HEK293 (cell line): Measurements from ENCODE around the gene WDR55.

Source experiments
- CTCF ChIA-PET: fragments of 350-600 bp; formaldehyde crosslinking; extraction: SDS; loops from one replicate; lab custom pipeline; 2021; ENCODE audit warnings: antibody characterized with exemption; lab: Yijun Ruan, JAX
- POLR2A ChIA-PET: fragments of 300-600 bp; formaldehyde crosslinking; extraction: SDS; loops from one replicate; lab custom pipeline; 2020; ENCODE audit warnings: antibody characterized with exemption, inconsistent platforms; lab: Yijun Ruan, JAX
- H3K27ac ChIP-seq: fragments of 200-500 bp; sonication (Bioruptor generic); 2 replicates; pipeline ENCODE4 v1.5.1; 2014; ENCODE audit warnings: low read depth, low read length, control low read depth, inconsistent platforms; ENCODE audit errors: extremely low read depth
- H3K36me3 ChIP-seq, 2 experiments: fragments of 200-500 bp in 1 of 2; sonication (Bioruptor generic) in 1 of 2; 1 replicate in 1 of 2; 2 replicates in 1 of 2; pipeline ENCODE4 v1.5.1; 2014 to 2017; ENCODE audit warnings: inconsistent platforms in 2 of 2, low read length in 2 of 2; ENCODE audit not compliant: control insufficient read depth in 2 of 2, insufficient read depth in 1 of 2
- H3K4me1 ChIP-seq: fragments of 200-500 bp; sonication (Bioruptor generic); 2 replicates; pipeline ENCODE4 v1.5.1; 2014; ENCODE audit warnings: mild to moderate bottlenecking, low read length, inconsistent platforms; ENCODE audit not compliant: control insufficient read depth, insufficient read depth
- H3K4me3 ChIP-seq: 2 replicates; pipeline ENCODE4 v1.5.1; 2011; ENCODE audit warnings: low read depth, mild to moderate bottlenecking, control low read depth, low read length, moderate library complexity
- H3K9me3 ChIP-seq: fragments of 200-500 bp; sonication (Bioruptor generic); 2 replicates; pipeline ENCODE4 v1.5.1; 2014; ENCODE audit warnings: low read depth, low read length, inconsistent platforms; ENCODE audit not compliant: control insufficient read depth, insufficient read depth
- IKZF3 ChIP-seq: fragments of 450-650 bp; IDR thresholded peaks from 2 replicates; pipeline ENCODE4 v1.5.0; 2018; ENCODE audit warnings: missing biosample characterization, mild to moderate bottlenecking, missing genetic modification characterization, moderate library complexity
- PRDM1 ChIP-seq: fragments of 450-650 bp; formaldehyde crosslinking; IDR thresholded peaks from 2 replicates; pipeline ENCODE4; 2016; ENCODE audit warnings: missing biosample characterization, missing genetic modification characterization
- ZBTB48 ChIP-seq: fragments of 450-650 bp; formaldehyde crosslinking; IDR thresholded peaks from 2 replicates; pipeline ENCODE4 v1.5.1; 2016; ENCODE audit warnings: missing biosample characterization, missing genetic modification characterization
- ZNF214 ChIP-seq: fragments of 450-650 bp; formaldehyde crosslinking; IDR thresholded peaks from 2 replicates; pipeline ENCODE4 v1.5.1; 2017; ENCODE audit warnings: missing biosample characterization, mild to moderate bottlenecking, missing genetic modification characterization, borderline replicate concordance
- ZNF223 ChIP-seq: fragments of 450-650 bp; formaldehyde crosslinking; IDR thresholded peaks from 2 replicates; pipeline ENCODE4 v1.5.1; 2016; ENCODE audit warnings: missing biosample characterization, missing genetic modification characterization
- ZNF335 ChIP-seq: fragments of 450-650 bp; formaldehyde crosslinking; conservative IDR thresholded peaks from 2 replicates; pipeline ENCODE4 v1.5.1; 2016; ENCODE audit warnings: missing biosample characterization, missing genetic modification characterization
- ZNF571 ChIP-seq: fragments of 450-650 bp; formaldehyde crosslinking; IDR thresholded peaks from 2 replicates; pipeline ENCODE4 v1.5.0; 2017; ENCODE audit warnings: missing biosample characterization, missing genetic modification characterization
- ZNF596 ChIP-seq: fragments of 450-650 bp; IDR thresholded peaks from 2 replicates; pipeline ENCODE4 v1.5.0; 2018; ENCODE audit warnings: missing biosample characterization, mild to moderate bottlenecking, missing genetic modification characterization, moderate library complexity
- ZNF837 ChIP-seq: fragments of 450-650 bp; formaldehyde crosslinking; IDR thresholded peaks from 2 replicates; pipeline ENCODE4 v1.5.1; 2016; ENCODE audit warnings: missing biosample characterization, missing genetic modification characterization
- ZSCAN30 ChIP-seq: fragments of 450-650 bp; IDR thresholded peaks from 2 replicates; pipeline ENCODE4 v1.5.1; 2018; ENCODE audit warnings: missing biosample characterization, mild to moderate bottlenecking, missing genetic modification characterization, moderate library complexity
- TF ChIP-seq, protein P1 (sequence below): fragments of 450-650 bp; formaldehyde crosslinking; IDR thresholded peaks from 2 replicates; pipeline ENCODE4 v1.5.1; 2016; ENCODE audit warnings: missing biosample characterization, missing genetic modification characterization
- TF ChIP-seq, protein P2 (sequence below): fragments of 450-650 bp; formaldehyde crosslinking; conservative IDR thresholded peaks from 2 replicates; pipeline ENCODE4 v1.5.1; 2016; ENCODE audit warnings: low read depth, missing biosample characterization, missing genetic modification characterization
- TF ChIP-seq, protein P3 (sequence below): fragments of 450-650 bp; formaldehyde crosslinking; IDR thresholded peaks from 2 replicates; pipeline ENCODE4 v1.5.1; 2016; ENCODE audit warnings: missing biosample characterization, missing genetic modification characterization
- TF ChIP-seq, protein P4 (sequence below): fragments of 450-650 bp; formaldehyde crosslinking; IDR thresholded peaks from 2 replicates; pipeline ENCODE4 v1.5.1; 2016; ENCODE audit warnings: missing biosample characterization, missing genetic modification characterization
- TF ChIP-seq, protein P5 (sequence below): fragments of 450-650 bp; formaldehyde crosslinking; IDR thresholded peaks from 2 replicates; pipeline ENCODE4 v1.5.1; 2016; ENCODE audit warnings: missing biosample characterization, missing genetic modification characterization, borderline replicate concordance
- TF ChIP-seq, protein P6 (sequence below): fragments of 450-650 bp; formaldehyde crosslinking; optimal IDR thresholded peaks from 2 replicates; pipeline ENCODE3; 2016; ENCODE audit warnings: missing biosample characterization, mild to moderate bottlenecking, missing genetic modification characterization

WDR55 gene

DNA sequence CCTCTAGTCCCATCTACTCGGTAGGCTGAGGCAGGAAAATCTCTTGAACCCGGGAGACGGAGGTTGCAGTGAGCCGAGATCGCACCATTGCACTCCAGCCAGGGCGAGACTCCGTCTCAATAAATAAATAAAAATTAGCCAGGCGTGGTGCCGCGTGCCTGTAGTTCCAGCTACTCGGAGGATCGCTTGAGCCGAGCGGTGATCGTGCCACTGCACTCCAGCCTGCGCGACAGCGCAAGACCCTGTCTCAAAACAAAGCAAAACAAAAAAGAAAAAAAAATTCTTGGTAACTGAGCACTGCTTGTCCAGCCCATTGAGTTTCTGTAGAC is 710 bp upstream of the WDR55 start:
- POLR2A ChIA-PET: interaction anchor here (0.8 to 4.8 kb wide), 7 partner anchors 13 to 318 kb away, joined by 3 to 40 read pairs (median 3); partner anchors contain the start of genes HARS1, HARS2, HBEGF and IK
- Histone ChIP-seq H3K9me3 (no peaks in the 10 kb centered on the region), H3K4me3 (peak overlapping the region; percentile 72), H3K36me3 (peaks cover 29 to 71% of the 10 kb centered on the region in 2 experiments), H3K4me1 (no peaks in the 10 kb centered on the region)
- CTCF ChIA-PET: no interaction called here
- TF ChIP-seq ZNF335 (tag by site-specific recombination) (peak; percentile 63; the same call in 1 of the 2 replicates), IKZF3 (tag by site-specific recombination) (no peak), ZBTB48 (tag by site-specific recombination) (no peak), ZNF223 (tag by site-specific recombination) (no peak), ZNF837 (tag by site-specific recombination) (no peak), ZNF571 (no peak), ZSCAN30 (tag by site-specific recombination) (no peak), ZNF214 (tag by site-specific recombination) (no peak), PRDM1 (tag by site-specific recombination) (no peak), ZNF596 (tag by site-specific recombination) (no peak)
- TF ChIP-seq, protein P1, sequence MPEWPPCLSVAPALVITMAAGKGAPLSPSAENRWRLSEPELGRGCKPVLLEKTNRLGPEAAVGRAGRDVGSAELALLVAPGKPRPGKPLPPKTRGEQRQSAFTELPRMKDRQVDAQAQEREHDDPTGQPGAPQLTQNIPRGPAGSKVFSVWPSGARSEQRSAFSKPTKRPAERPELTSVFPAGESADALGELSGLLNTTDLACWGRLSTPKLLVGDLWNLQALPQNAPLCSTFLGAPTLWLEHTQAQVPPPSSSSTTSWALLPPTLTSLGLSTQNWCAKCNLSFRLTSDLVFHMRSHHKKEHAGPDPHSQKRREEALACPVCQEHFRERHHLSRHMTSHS (tag by site-specific recombination): no peak
- TF ChIP-seq, protein P2, sequence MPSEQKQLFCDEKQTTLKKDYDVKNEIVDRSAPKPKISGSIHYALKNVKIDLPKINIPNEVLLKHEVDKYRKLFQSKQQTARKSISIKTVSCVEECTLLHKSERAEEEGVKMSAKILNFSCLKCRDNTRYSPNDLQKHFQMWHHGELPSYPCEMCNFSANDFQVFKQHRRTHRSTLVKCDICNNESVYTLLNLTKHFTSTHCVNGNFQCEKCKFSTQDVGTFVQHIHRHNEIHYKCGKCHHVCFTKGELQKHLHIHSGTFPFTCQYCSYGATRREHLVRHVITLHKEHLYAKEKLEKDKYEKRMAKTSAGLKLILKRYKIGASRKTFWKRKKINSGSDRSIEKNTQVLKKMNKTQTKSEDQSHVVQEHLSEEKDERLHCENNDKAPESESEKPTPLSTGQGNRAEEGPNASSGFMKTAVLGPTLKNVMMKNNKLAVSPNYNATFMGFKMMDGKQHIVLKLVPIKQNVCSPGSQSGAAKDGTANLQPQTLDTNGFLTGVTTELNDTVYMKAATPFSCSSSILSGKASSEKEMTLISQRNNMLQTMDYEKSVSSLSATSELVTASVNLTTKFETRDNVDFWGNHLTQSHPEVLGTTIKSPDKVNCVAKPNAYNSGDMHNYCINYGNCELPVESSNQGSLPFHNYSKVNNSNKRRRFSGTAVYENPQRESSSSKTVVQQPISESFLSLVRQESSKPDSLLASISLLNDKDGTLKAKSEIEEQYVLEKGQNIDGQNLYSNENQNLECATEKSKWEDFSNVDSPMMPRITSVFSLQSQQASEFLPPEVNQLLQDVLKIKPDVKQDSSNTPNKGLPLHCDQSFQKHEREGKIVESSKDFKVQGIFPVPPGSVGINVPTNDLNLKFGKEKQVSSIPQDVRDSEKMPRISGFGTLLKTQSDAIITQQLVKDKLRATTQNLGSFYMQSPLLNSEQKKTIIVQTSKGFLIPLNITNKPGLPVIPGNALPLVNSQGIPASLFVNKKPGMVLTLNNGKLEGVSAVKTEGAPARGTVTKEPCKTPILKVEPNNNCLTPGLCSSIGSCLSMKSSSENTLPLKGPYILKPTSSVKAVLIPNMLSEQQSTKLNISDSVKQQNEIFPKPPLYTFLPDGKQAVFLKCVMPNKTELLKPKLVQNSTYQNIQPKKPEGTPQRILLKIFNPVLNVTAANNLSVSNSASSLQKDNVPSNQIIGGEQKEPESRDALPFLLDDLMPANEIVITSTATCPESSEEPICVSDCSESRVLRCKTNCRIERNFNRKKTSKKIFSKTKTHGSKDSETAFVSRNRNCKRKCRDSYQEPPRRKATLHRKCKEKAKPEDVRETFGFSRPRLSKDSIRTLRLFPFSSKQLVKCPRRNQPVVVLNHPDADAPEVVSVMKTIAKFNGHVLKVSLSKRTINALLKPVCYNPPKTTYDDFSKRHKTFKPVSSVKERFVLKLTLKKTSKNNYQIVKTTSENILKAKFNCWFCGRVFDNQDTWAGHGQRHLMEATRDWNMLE (tag by site-specific recombination): no peak
- TF ChIP-seq, protein P3, sequence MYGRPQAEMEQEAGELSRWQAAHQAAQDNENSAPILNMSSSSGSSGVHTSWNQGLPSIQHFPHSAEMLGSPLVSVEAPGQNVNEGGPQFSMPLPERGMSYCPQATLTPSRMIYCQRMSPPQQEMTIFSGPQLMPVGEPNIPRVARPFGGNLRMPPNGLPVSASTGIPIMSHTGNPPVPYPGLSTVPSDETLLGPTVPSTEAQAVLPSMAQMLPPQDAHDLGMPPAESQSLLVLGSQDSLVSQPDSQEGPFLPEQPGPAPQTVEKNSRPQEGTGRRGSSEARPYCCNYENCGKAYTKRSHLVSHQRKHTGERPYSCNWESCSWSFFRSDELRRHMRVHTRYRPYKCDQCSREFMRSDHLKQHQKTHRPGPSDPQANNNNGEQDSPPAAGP (tag by site-specific recombination): no peak
- TF ChIP-seq, protein P4, sequence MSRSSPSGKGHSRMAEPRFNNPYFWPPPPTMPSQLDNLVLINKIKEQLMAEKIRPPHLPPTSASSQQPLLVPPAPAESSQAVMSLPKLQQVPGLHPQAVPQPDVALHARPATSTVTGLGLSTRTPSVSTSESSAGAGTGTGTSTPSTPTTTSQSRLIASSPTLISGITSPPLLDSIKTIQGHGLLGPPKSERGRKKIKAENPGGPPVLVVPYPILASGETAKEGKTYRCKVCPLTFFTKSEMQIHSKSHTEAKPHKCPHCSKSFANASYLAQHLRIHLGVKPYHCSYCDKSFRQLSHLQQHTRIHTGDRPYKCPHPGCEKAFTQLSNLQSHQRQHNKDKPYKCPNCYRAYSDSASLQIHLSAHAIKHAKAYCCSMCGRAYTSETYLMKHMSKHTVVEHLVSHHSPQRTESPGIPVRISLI: peak; percentile 59; the same call in 1 of the 2 replicates
- TF ChIP-seq, protein P5, sequence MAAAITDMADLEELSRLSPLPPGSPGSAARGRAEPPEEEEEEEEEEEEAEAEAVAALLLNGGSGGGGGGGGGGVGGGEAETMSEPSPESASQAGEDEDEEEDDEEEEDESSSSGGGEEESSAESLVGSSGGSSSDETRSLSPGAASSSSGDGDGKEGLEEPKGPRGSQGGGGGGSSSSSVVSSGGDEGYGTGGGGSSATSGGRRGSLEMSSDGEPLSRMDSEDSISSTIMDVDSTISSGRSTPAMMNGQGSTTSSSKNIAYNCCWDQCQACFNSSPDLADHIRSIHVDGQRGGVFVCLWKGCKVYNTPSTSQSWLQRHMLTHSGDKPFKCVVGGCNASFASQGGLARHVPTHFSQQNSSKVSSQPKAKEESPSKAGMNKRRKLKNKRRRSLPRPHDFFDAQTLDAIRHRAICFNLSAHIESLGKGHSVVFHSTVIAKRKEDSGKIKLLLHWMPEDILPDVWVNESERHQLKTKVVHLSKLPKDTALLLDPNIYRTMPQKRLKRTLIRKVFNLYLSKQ (tag by site-specific recombination): no peak
- TF ChIP-seq, protein P6, sequence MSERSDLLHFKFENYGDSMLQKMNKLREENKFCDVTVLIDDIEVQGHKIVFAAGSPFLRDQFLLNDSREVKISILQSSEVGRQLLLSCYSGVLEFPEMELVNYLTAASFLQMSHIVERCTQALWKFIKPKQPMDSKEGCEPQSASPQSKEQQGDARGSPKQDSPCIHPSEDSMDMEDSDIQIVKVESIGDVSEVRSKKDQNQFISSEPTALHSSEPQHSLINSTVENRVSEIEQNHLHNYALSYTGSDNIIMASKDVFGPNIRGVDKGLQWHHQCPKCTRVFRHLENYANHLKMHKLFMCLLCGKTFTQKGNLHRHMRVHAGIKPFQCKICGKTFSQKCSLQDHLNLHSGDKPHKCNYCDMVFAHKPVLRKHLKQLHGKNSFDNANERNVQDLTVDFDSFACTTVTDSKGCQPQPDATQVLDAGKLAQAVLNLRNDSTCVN (tag by site-specific recombination): no peak
- TF ChIP-seq, all 188 proteins: peak for 2
- H3K27ac ChIP-seq: peak overlapping the region; percentile 70
